IPS-18a (cell line): ENCODE results near the gene FXYD1.
A peak's percentile ranks its signal among the peaks of the same experiment; 100 is the strongest.

Experiments used
- H3K27ac ChIP-seq: one replicate; pipeline ENCODE4 v1.5.1; 2013; ENCODE audit warnings: low read length
- H3K27me3 ChIP-seq: one replicate; pipeline ENCODE4 v1.6.1; 2013; ENCODE audit warnings: mild to moderate bottlenecking, low read length; ENCODE audit not compliant: control insufficient read depth, insufficient read depth
- H3K36me3 ChIP-seq: one replicate; pipeline ENCODE4 v1.6.1; 2013; ENCODE audit warnings: low read depth, low read length; ENCODE audit not compliant: control insufficient read depth
- H3K4me1 ChIP-seq: one replicate; pipeline ENCODE4 v1.6.1; 2013; ENCODE audit warnings: low read depth, low read length; ENCODE audit not compliant: control insufficient read depth
- H3K4me3 ChIP-seq: one replicate; pipeline ENCODE4 v1.5.1; 2013; ENCODE audit warnings: low read length
- H3K9ac ChIP-seq: one replicate; pipeline ENCODE4 v1.6.1; 2013; ENCODE audit warnings: mild to moderate bottlenecking, low read length, moderate library complexity
- H3K9me3 ChIP-seq: one replicate; pipeline ENCODE4 v1.6.1; 2013; ENCODE audit warnings: low read depth, low read length; ENCODE audit not compliant: control insufficient read depth

FXYD1 gene

GRCh38 chr19:35110974-35111373 is 27.6 kb upstream of the FXYD1 start:
- H3K4me3 ChIP-seq = no peak overlapping the region
- H3K27ac ChIP-seq = no peak overlapping the region
- no peak overlapping the region for H3K9ac ChIP-seq
- H3K4me1 ChIP-seq = peaks cover 9% of the 10 kb centered on the region
- H3K27me3 ChIP-seq = no peaks in the 10 kb centered on the region
- no peaks in the 10 kb centered on the region for H3K36me3 ChIP-seq
- no peaks in the 10 kb centered on the region for H3K9me3 ChIP-seq

DNA sequence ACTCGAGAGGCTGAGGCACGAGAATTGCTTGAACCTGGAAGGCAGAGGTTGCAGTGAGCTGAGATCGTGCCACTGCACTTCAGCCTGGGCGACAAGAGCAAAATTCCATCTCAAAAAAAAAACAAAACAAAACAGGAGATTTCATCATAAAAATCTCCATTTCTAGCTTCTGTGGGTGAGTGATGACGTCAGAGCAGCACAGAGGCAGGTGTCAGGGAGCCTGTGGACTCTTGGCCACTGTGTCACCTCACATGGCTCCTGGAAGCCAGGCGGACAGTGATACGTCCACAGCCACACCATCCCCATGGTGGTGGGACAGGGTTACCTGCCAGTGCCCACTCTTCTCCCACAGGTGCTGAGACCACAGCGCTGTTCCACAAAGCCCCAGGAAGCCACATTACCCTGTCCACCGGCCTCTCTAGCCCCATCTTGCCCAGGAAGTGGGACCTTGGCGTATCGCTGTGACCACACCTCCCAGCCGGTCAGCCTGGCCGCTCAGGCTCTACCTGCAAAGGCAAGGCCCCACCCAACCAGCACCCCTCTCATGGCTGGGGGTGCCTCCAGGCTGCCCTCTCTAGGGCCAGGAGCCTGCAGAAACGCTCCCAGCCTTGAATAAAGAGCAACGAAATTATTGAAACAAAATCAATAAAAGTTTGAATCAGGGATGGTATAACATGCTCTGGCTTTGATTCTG is 25.5 kb upstream of the FXYD1 start:
- no peaks in the 10 kb centered on the region for H3K27me3 ChIP-seq
- no peak overlapping the region for H3K27ac ChIP-seq
- H3K9ac ChIP-seq = no peak overlapping the region
- peaks cover 9% of the 10 kb centered on the region for H3K4me1 ChIP-seq
- no peaks in the 10 kb centered on the region for H3K36me3 ChIP-seq
- H3K4me3 ChIP-seq = no peak overlapping the region
- H3K9me3 ChIP-seq = no peaks in the 10 kb centered on the region

DNA sequence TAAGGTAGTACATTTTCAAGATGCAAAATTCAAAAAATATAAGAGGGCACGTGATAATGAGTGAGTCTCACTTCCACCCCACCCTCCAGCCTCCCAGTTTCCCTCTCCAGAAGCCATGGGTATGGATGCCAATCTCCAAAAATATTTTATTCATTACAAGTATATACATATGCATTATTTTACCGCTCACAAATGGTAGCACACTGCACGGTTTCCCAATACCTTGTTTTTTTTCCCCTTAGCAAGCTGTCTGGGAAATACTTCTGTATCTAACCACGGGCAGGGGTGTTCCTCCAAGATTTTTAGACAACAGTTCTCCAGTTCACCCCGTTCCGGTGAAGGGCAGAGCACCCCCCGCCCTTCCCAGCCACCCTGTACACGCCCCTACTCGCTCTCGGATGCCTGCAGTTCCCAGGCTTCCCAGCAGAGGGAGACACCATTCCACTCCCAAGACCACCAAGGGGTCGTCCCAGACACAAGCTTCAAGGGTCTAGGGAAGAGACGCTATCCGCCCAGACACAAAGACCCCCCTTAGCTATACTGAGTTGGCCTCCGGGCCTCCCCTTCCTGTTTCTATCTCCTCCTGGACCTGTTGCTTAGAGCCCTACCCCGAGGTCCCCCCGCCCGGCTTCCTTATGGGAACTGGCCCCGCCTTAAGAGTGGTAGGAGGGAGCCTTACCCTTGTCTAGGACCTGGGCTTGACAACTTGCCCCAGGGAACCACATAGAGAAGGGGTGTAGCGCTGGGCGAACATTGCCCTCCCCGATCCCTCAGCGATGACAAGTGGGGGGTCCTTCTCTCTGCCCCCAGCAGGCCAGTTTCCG is 24.1 kb upstream of the FXYD1 start:
- H3K4me3 ChIP-seq = peak overlapping the region; percentile 54
- no peak overlapping the region for H3K27ac ChIP-seq
- H3K4me1 ChIP-seq = peaks cover 9% of the 10 kb centered on the region
- no peaks in the 10 kb centered on the region for H3K36me3 ChIP-seq
- no peaks in the 10 kb centered on the region for H3K27me3 ChIP-seq
- no peak overlapping the region for H3K9ac ChIP-seq
- no peaks in the 10 kb centered on the region for H3K9me3 ChIP-seq

GRCh38 chr19:35115177-35115951 is 23.3 kb upstream of the FXYD1 start, which contains the start of gene FXYD3:
TSS of gene FXYD3 (plus strand) at chr19:35115823. CDS start at chr19:35119377, 3,554 bp downstream.
- no peak within 1 kb of the TSS for H3K27ac ChIP-seq
- no peak within 1 kb of the TSS for H3K9ac ChIP-seq

GRCh38 chr19:35116072-35116801 is 22.4 kb upstream of the FXYD1 start:
- Histone ChIP-seq H3K9me3 (no peaks in the 10 kb centered on the region), H3K27ac (no peak overlapping the region), H3K4me1 (peaks cover 9% of the 10 kb centered on the region), H3K4me3 (no peak overlapping the region), H3K27me3 (no peaks in the 10 kb centered on the region), H3K36me3 (no peaks in the 10 kb centered on the region), H3K9ac (no peak overlapping the region)

More at GRCh38 chr19:35115177-35115951, 23.3 kb upstream of the FXYD1 start, which contains the start of gene FXYD3:
- H3K4me3 ChIP-seq = peak within 1 kb of the TSS; percentile 54
- no peaks in the 10 kb centered on the region for H3K36me3 ChIP-seq
- H3K4me1 ChIP-seq = peaks cover 9% of the 10 kb centered on the region
- H3K9me3 ChIP-seq = no peaks in the 10 kb centered on the region
- H3K27me3 ChIP-seq = no peaks in the 10 kb centered on the region

GRCh38 chr19:35117116-35117515 is 21.5 kb upstream of the FXYD1 start:
- H3K9me3 ChIP-seq = no peaks in the 10 kb centered on the region
- H3K4me1 ChIP-seq = peaks cover 9% of the 10 kb centered on the region
- H3K27ac ChIP-seq = no peak overlapping the region
- H3K9ac ChIP-seq = no peak overlapping the region
- no peaks in the 10 kb centered on the region for H3K36me3 ChIP-seq
- H3K27me3 ChIP-seq = no peaks in the 10 kb centered on the region
- H3K4me3 ChIP-seq = no peak overlapping the region

- Histone ChIP-seq H3K9ac (no peak overlapping the region), H3K9me3 (no peaks in the 10 kb centered on the region), H3K4me3 (no peak overlapping the region), H3K27me3 (no peaks in the 10 kb centered on the region), H3K4me1 (peaks cover 14% of the 10 kb centered on the region), H3K27ac (no peak overlapping the region), H3K36me3 (no peaks in the 10 kb centered on the region)
These were observed 20.8 kb upstream of the FXYD1 start for GRCh38 chr19:35117799-35118198.

DNA sequence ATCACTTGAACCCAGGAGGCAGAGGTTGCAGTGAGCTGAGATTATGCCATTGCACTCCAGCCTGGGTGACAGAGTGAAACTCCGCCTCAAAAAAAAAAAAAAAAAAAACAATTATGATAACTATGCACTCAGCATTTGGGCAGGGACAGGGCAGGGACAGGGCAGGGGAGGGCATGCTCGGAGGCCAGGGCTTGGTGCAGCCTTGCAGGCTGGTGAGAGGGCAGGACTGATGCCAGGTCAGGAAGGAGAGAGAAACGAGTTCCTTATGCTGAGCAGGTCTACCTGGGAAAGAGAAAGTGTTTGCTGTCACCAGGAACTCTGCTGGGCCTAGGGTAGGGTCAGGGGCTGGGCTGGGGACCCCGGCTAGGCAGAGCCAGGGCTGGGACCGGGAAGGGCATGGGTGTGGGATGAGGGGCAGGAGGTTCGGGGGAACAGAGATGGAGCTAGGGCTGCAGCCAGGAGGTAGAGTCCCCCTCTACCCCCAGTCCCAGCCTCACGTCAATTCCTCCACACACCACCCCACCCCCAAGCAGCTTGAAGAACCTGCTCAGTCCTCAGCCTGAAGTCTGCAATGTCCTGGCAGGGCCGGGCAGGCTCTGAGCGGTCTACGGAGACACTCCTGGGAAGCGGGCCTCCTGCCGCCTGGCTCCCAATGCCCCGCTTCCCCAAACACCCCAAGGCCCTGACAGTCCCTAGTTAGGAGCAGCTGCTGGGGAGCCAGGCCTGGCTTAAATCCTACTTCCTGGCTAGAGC is 20.2 kb upstream of the FXYD1 start:
- no peaks in the 10 kb centered on the region for H3K36me3 ChIP-seq
- H3K9ac ChIP-seq = no peak overlapping the region
- H3K4me1 ChIP-seq = peaks cover 20% of the 10 kb centered on the region
- H3K27me3 ChIP-seq = no peaks in the 10 kb centered on the region
- no peaks in the 10 kb centered on the region for H3K9me3 ChIP-seq
- H3K27ac ChIP-seq = no peak overlapping the region
- H3K4me3 ChIP-seq = no peak overlapping the region

- no peaks in the 10 kb centered on the region for H3K9me3 ChIP-seq
- no peak overlapping the region for H3K27ac ChIP-seq
- peaks cover 20% of the 10 kb centered on the region for H3K4me1 ChIP-seq
- no peaks in the 10 kb centered on the region for H3K36me3 ChIP-seq
- H3K9ac ChIP-seq = no peak overlapping the region
- no peak overlapping the region for H3K4me3 ChIP-seq
- H3K27me3 ChIP-seq = no peaks in the 10 kb centered on the region
These were observed 19.5 kb upstream of the FXYD1 start for GRCh38 chr19:35119091-35119490.

GRCh38 chr19:35119578-35120155 is 19.0 kb upstream of the FXYD1 start:
- Histone ChIP-seq H3K4me3 (no peak overlapping the region), H3K4me1 (peaks cover 17% of the 10 kb centered on the region), H3K27me3 (no peaks in the 10 kb centered on the region), H3K27ac (no peak overlapping the region), H3K36me3 (no peaks in the 10 kb centered on the region), H3K9ac (no peak overlapping the region), H3K9me3 (no peaks in the 10 kb centered on the region)
